ENCODE data around the gene IL18.

Gene IL18

GRCh38 chr11:112115386-112115785 lies 48.5 kb downstream of the IL18 start:
- Histone ChIP-seq H3K4me3 (no peak overlapping the region), H3K27ac (no peak overlapping the region)
- no peak for DNase-seq (ENCODE audit: low spot score)
- TF ChIP-seq CTCF (IDR thresholded peaks at IDR 0.05) = no peak

GRCh38 chr11:112114460-112114859 lies 49.4 kb downstream of the IL18 start:
- Histone ChIP-seq H3K27ac (no peak overlapping the region), H3K4me3 (no peak overlapping the region)
- TF ChIP-seq CTCF (IDR thresholded peaks at IDR 0.05) = no peak
- DNase-seq (ENCODE audit: low spot score) = no peak

GRCh38 chr11:112113539-112114457 lies 50.1 kb downstream of the IL18 start:
- DNase-seq (ENCODE audit: low spot score) = no peak
- no peak overlapping the region for H3K4me3 ChIP-seq
- no peak overlapping the region for H3K27ac ChIP-seq
- TF ChIP-seq CTCF (IDR thresholded peaks at IDR 0.05) = peak; percentile 56

GRCh38 chr11:112106070-112106469 lies 57.8 kb downstream of the IL18 start:
- TF ChIP-seq CTCF (IDR thresholded peaks at IDR 0.05) = no peak
- no peak for DNase-seq (ENCODE audit: low spot score)
- no peak overlapping the region for H3K27ac ChIP-seq
- no peak overlapping the region for H3K4me3 ChIP-seq

GRCh38 chr11:112103446-112103845 lies 60.4 kb downstream of the IL18 start:
- no peak overlapping the region for H3K4me3 ChIP-seq

GRCh38 chr11:112100462-112100861 lies 63.4 kb downstream of the IL18 start:
- no peak for TF ChIP-seq CTCF (IDR thresholded peaks at IDR 0.05)
- DNase-seq (ENCODE audit: low spot score) = no peak
- Histone ChIP-seq H3K27ac (peak overlapping the region in 1 of 2 donors; percentile 23), H3K4me3 (no peak overlapping the region)

More at GRCh38 chr11:112103446-112103845, 60.4 kb downstream of the IL18 start:
- H3K27ac ChIP-seq = no peak overlapping the region
- no peak for TF ChIP-seq CTCF (IDR thresholded peaks at IDR 0.05)
- no peak for DNase-seq (ENCODE audit: low spot score)

Measured in coronary artery (tissue), 2 donors.